HUDEP-2 (cell line): ENCODE data around the gene SIPA1L3.

Experiments used
- DNase-seq, 76 experiments: peaks; one replicate each; lab custom pipeline; 2025; ENCODE audit not compliant: unreplicated experiment in 76 of 76; lab: John Stamatoyannopoulos, UW

SIPA1L3 gene

DNA sequence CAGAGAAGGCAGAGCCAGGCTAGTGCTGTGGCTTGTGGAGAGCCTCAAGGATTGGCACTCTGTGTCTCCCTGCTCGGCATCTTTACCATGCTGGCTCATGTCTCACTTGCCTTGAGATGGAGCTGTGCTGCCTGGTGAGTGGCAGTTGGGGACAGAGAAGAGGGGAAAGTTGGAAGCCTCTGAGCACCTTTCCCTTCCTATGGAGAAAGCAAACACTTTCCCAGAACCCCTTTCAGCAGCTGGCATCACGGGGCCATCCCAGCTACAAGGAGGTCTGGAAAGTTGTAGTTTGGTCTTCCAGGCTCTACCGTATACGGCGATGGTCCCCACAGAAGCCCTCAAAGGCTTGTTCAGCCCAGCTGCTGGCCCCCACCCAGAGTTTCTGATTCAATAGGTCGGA is 258.3 kb downstream of the SIPA1L3 start:
- DNase-seq, result no peak

DNA sequence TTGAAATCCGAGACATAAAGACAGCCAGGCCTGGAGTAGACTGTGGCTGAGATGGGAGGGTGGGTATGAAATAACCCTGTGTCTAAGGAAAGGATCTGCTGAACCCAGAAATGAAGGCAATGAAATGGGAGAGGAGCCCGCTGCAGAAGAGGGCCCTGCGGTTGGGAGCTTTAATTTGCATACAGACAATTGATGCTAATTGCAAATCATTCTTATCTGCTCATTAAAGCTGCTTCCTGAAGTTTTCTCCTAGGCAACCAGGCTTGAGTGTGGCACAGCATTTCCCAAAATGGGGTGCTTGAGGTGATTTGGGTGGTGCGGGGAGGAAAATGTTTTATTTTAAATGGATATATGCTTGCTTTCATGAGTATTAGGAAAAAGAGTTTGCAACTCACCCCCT is 261.6 kb downstream of the SIPA1L3 start:
- DNase-seq, result no peak

DNA sequence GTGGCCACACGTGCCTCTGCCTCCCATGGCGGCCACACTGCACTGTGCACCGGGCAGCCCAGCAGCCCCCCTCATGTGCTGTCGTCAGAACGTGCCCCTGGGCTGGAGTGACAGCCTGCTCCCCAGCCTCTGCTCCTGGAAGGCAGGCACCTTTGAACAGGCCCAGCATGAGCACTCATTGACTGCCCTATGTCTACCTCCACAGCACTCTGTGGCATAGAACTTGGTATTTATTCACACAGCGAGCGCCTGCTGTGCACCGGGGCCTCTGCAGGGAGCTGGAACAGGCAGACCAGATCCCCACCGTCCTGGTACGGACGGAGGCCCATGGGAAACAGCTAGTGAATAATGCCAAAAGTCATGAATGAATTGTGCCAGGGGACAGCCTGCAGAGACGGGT is 263.3 kb downstream of the SIPA1L3 start:
- DNase-seq, result no peak

DNA sequence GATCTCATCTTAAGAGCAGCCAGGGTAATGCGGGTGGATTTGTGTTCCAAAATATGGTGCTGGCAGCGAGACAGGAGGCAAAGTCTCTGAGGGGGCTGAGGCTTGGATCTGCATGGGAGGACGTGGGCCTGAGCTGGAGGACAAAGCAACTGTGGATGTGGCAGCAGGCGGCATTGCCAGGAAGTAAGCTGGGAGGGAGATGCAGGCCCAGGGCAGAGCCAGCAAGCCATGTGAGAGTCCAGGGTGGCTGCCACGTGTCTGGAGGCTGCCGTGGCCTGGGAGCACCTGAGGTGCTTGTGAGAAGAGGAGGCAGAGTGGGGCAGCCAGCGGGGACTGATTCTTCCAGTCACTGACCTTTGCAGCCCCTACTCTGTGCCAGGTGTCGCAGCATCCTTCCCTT is 265.0 kb downstream of the SIPA1L3 start:
- no peak for DNase-seq

DNA sequence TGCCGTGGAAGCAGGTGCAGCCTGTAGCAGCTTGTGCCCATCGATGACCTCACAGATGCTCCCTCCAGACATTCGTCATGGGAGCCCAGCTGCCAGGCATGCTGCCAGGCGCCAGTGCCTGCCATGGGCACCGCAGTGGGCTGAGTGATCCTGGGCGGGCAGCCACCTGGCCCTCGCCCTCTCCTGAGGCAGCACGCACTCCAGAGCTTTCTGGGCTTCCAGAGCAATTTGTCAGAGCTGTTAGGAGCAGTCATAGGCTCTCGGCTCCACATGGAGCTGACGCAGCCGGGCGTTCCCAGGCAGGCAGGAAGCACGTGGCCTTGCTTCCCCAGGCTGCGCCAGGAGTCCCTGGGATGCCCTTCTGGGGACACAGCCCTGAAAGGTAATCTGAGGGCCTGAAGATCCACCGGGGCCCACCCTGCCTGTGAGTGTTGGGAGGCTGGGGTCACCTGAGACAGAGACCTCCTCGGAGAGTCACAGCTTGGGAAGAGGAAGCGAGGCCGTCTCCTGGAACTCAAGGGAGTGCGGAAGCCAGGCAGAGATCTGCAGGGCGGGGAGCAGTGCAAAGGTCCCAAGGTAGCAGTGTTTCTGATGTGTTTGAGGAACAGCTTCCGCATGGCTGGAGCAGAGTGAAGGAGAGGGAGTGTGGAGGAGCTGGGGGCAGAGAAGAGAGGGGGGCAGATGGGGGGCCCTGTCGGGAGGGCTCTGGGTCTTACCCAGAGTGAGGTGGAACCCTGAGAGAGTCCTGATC is 266.5 kb downstream of the SIPA1L3 start:
- no peak for DNase-seq

DNA sequence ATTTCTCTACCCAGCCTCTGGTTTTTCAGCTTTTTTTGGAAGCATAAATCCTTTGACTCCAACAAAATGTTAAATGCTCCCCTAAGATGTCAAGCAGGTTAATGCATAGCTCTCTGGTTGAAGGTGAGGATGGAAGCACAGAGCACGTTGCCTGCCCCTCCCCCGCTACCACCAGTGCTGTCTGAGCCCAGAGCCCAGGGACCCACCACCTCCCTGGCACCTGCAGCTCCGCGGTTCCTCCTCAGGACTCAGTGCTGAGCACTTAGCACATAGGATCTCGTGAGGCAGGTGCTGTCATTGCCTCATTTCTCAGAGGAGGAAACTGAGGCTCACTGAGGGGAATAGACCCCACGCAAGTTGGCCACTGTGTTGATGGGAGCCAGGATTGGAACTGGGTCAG is 268.4 kb downstream of the SIPA1L3 start:
- no peak for DNase-seq

DNA sequence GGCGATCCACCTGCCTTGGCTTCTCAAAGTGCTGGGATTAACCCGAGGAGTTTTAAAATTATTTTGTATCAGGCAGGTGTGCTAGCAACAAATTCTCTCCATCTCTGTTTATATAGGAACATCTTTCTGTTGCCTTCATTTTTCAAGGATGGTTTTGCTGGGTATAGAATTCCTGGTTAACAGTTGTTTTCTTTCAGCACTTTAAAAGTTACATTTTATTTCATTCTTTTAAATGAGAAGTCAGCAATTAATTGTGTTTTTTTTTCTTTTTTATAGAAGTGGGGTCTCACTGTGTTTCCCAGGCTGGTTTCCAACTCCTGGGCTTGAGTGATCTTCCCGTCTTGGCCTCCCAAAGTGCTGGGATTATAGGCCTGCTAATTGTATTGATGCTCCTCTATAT is 273.1 kb downstream of the SIPA1L3 start:
- DNase-seq, result no peak

DNA sequence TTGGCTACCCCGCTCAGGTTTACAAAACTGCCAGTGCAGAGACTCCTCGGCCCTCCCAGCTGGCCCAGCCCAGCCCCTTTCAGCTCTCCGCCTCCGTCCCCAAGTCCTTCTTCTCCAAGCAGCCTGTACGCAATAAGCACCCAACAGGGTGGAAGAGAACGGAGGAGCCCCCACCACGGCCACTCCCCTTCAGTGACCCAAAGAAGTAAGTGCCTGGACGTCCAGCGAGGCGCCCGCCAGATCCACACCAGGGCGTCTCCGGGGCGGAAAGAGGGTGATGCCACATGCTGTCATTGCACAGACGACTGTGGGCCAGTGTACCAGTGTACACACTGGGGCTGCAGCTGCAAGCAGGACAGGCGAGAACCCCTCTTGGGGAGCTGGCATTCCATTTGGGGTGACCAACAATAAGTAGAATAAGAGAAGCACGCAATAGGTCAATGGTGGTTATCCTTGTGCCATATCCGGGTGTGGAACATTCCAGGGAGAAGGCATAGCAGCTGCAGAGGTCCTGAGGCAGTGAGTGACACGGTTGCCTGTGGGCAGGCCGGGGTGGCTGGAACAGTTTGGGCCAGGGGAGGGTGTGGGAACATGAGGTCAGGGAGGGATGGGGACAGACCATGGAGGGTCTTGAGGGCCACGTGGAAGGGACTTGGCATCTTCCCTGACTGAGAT is 275.7 kb downstream of the SIPA1L3 start:
- no peak for DNase-seq

DNA sequence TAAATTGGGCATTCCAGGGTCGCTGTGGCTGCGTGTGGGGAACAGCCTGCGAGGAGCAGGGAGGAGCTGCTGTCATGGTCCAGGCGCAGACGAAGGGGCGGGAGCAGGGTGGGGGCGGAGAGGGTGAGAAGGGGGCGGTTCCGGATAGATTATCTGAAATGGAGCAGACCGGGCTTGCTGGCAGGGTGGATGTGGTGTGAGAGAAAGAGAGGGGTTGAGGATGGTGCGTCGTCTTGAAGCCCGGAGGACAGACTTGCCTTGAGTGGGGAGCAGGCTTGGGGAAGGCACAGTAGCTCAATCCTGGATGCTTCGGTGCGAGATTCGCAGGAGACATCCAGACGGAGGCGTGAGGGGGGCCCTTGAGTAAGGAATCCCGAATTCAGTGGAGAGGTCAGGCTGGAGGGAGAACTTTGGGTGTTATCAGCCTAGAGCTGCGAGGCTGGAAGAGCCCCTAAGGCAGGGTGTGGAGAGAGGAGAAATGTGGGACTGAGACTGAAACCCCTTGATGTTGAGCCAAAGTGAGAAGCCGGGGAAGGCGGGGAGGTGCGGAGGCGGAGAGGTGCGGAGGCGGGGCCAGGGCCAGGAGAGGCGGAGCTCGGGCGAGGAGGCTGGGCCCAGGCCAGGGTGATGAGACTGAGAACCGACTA is 276.4 kb downstream of the SIPA1L3 start:
- DNase-seq, result peak in 7 of 76 experiments; percentile 9 to 41 (median 21)

DNA sequence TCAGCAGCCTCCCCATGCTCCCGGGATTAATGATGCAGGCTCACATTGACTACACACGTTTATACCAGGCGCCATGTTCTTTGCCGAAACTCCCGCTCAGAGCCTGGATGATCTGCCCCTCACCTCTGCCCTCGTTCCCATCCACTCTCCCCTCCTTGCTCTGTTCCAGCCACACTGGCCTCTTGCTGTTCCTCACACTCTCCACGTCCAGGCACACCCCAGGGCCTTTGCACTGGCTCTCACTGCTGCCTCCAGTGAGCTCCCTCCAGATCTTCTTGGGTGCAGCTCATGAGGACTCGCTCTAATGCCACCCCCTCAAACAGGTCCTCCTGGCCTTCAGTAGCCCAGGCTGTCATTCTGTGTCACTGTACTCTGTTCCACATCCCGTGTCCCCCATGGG is 277.8 kb downstream of the SIPA1L3 start:
- no peak for DNase-seq

DNA sequence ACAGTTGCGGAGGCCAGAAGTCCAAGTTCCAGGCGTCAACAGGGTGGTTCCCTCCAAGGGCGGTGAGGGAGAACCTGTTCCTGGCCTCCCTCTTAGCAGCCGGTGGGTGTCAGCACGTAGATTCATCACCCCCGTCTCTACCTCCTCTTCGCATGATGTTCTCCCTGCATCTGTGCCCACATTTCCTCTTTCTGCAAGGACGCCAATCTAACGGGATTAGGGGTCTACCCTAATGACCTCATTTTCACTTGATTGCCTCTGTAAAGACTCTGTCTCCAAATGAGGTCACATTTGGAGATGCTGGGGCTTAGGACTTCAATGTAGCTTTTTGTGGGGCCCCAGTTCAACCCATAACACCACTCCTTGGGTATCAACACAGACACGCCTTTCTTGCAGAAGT is 278.6 kb downstream of the SIPA1L3 start:
- DNase-seq, result no peak

DNA sequence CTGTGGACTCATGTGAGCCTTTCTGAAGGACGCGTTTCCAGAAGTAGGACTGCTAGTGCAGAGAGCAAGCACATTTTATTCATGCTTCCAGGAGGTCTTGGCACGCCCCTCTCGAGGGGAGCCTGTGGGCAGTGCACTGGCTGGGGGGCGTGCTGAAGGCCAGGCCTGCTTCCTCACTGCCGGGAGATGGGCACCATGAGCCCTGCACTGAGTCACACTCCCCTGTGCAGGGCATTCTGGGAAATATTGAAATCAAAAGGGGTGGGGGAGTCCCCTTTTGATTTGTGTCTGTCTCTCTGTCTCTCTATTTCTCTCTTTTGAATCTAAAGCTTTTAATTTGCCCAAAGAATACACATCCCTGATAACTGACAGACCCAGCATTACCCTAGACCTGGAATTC is 283.1 kb downstream of the SIPA1L3 start:
- no peak for DNase-seq

DNA sequence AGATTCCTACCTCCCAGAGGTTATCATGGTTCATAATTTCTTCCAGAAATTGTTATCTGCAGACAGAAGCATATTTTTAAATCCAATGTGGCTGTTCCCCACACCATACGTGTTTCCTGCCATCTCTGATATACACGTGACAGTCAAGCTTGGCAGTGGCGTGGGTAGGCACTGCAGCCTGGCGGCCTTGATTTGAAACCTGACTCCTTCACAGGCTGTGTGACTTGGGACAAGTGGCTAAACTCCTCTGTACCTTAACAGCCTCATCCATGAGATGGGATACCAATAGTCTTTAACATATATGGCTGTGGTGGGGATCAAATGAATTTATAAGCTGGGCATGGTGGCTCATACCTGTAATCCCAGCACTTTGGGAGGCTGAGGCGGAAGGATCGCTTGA is 283.8 kb downstream of the SIPA1L3 start:
- DNase-seq, result peak in 13 of 76 experiments; percentile 5 to 44 (median 18)

DNA sequence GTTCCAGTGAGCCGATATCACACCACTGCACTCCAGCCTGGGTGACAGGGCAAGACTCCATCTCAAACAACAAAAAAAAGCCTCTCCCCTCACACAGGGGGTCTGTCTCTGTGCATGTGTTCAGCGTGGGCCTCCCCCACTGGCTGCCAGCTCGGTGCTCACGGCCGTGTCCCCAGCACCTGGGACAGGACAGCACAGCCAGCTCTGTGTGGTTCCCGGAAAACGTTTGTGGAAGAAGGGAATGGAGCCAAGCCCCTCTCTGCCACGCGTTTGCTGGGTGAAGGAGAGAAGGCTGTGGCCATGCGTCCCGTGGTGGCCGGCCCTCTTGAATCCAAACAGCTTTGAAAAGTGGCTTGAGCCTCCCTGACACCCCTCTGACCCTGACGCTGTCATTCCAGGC is 284.7 kb downstream of the SIPA1L3 start:
- DNase-seq, result no peak

DNA sequence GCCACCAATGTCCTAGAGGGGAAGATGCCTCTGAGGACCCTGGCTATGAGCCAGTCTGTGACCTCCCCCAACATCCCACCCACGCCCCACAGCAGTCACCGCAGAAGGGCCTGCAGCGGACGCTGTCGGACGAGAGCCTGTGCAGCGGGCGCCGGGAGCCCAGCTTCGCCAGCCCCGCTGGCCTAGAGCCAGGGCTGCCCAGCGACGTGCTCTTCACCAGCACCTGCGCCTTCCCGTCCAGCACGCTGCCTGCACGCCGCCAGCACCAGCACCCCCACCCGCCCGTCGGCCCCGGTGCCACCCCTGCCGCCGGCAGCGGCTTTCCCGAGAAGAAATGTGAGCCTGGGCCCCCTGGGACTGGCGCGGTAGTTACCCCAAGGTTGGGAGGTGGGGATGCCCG is 286.4 kb downstream of the SIPA1L3 start:
- no peak for DNase-seq

DNA sequence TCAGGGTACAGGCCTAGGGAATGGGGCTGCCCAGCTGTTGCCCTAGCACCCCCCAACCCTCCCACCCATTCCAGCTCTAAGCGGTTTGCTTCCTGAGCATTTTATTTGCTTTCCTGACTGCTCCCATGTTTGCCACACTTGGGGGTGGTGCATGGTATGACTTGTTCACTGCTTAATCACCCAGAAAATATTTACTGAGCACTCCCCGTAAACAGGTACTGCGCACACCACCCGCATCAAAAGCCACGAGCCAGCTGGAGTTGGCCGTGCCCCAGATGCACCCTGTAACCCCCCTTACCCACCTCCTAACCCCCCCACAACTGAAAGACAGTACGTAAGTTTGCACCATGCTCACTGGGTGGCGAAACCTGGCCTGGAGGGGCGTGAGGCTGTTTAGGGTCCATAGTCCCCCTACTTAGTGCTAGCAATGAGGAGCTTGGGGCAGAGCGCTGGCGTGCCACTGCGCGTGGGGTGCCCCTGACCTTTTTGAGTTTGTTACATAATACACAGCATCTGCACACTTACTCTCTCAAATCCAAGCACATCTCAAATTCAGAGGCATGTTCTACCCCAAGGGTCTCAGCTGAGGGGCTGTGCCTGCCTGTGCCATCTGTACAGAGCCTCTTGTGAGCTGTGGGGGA is 287.2 kb downstream of the SIPA1L3 start:
- DNase-seq, result no peak

DNA sequence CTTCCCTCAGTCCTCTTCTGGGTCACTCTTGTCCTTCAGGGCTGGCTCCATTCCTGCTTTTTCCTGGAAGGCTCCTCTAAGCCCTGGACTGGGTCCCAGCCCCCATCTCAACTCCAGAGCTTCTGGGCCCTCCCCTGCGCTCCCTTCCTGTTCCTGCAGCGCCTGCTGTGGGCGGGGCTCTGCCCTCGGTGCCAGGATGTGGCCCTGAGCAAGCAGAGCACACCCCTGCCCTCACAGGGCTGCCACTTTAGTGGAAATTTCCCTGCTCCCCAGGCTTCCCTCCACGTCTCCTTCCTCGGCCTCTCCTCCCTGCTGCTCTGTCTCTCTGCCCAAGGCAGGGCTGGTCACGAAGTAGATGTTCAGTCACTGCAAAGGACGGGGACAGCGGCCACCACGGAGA is 288.2 kb downstream of the SIPA1L3 start:
- DNase-seq, result no peak

DNA sequence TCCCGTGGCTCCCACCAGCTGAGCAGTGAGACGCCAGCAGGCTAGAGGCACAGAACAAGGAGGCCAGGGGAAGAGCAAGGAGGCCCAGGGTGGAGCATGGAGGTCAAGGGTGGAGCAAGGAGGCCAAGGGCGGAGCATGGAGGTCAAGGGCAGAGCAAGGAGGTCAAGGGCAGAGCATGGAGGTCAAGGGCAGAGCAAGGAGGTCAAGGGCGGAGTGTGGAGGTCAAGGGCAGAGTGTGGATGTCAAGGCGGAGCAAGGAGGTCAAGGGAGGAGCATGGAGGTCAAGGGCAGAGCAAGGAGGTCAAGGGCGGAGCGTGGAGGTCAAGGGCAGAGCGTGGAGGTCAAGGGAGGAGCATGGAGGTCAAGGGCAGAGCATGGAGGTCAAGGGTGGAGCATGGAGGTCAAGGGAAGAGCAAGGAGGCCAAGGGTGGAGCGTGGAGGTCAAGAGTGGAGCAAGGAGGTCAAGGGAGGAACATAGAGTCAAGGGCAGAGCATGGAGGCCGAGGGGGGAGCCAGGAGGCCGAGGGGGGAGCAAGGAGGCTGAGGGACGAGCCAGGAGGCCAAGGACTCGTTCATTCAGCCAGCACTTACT is 289.3 kb downstream of the SIPA1L3 start:
- DNase-seq, result no peak

DNA sequence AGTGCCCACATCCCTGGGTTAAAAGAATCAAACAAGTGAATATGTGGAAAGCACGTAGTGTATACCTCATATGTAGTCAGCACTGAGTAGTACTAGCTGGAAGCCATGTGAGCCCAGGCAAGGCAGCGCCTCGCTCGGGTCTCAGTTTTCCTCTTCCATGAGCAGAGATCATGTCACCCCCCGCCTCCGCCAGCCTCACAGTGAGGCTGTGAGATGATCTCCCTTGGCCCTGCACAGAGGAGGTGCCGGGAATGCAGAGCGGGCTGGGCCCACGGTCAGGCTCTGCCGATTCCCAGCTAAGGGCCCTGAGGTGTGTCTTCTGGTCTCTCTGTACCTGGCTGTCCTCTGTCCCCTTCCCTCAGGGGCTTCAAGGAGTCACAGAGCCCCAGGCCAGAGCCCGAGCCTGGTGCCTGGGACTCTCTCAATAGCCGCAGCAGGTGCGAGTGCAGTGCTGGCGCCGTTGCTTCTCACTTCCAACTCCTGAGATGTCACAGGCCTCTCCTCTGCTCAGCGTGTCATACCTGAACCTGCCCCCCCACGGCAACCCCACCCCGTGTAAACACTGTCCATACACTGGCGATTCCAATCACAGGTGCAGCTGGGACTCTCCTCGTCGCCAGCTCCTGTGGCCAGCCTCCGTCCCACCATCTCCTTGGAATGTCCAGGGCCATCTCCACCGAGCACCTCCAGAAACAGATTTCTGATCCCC is 290.1 kb downstream of the SIPA1L3 start:
- no peak for DNase-seq

DNA sequence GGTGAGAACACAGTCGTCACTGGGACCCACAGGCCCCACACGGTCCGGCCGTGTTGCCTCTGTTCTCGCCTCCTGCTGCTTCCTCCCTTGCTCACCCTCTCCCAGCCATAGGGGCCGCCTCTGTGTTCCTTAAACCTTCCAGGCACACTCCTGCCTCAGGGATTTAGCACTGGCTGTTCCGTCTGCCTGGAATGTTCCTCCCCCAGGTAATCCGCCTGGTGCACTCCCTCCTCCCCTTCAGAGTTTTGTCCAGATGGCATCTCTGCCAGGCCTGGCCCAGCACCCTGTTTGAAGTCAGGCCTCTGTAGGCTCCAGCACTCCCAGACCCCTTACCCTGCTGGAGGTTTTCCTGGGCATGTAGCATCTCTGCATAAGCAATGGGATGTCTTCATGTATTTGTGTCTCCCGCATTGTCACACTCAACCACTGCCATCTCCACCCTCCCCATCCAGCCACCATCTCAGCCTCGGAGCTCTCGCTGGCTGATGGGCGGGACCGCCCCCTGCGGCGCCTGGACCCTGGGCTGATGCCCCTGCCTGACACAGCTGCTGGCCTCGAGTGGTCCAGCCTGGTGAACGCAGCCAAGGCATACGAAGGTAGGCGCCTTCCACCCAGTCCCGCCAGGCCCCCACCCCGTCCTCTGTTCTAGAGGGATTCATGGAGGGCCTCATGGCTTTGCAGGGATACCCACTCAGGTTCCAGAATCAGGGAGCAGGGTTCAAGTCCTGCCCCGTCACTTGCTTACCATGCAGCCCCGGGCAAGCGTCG is 291.1 kb downstream of the SIPA1L3 start:
- DNase-seq, result no peak
